SU-DHL-6 (cell line): ENCODE data around the gene BBLN.

Experiments used
- H2AFZ ChIP-seq: fragments of 200-600 bp; sonication (generic); 2 replicates; pipeline ENCODE4 v1.6.1; 2014; ENCODE audit warnings: low read depth, mild to moderate bottlenecking, moderate library complexity, mixed read lengths, antibody characterized with exemption, low read length; ENCODE audit not compliant: severe bottlenecking
- H3F3A ChIP-seq: fragments of 200-600 bp; shearing (Covaris generic); 2 replicates; pipeline ENCODE4 v1.6.0; 2016; ENCODE audit warnings: antibody characterized with exemption, mild to moderate bottlenecking; ENCODE audit not compliant: insufficient read depth
- H3K27ac ChIP-seq: fragments of 200-600 bp; sonication (generic); 2 replicates; pipeline ENCODE4 v1.5.1; 2016; ENCODE audit warnings: low read depth, mild to moderate bottlenecking, low read length, moderate library complexity, mixed read lengths
- H3K27me3 ChIP-seq: fragments of 200-600 bp; sonication (generic), shearing (Covaris generic); 2 replicates; pipeline ENCODE4 v1.6.0; 2014; ENCODE audit warnings: mild to moderate bottlenecking, low read length
- H3K36me3 ChIP-seq: fragments of 200-600 bp; sonication (generic); 2 replicates; pipeline ENCODE4 v1.6.1; 2014; ENCODE audit warnings: mild to moderate bottlenecking, low read length, mixed read lengths
- H3K4me2 ChIP-seq: fragments of 300-600, 200-600 bp; shearing (Covaris generic), sonication (generic); 2 replicates; pipeline ENCODE4 v1.6.0; 2014; ENCODE audit warnings: low read length, low read depth, mild to moderate bottlenecking; ENCODE audit not compliant: poor library complexity, severe bottlenecking
- H3K4me3 ChIP-seq: fragments of 200-600 bp; sonication (generic); 2 replicates; pipeline ENCODE4 v1.5.1; 2014; ENCODE audit warnings: antibody characterized with exemption, low read length, mild to moderate bottlenecking, mixed read lengths; ENCODE audit not compliant: insufficient read depth, poor library complexity, severe bottlenecking
- H3K79me2 ChIP-seq: fragments of 200-600 bp; sonication (generic); 2 replicates; pipeline ENCODE4 v1.6.1; 2014; ENCODE audit warnings: mild to moderate bottlenecking, low read length, moderate library complexity; ENCODE audit not compliant: insufficient read depth
- H3K9ac ChIP-seq: fragments of 200-600 bp; sonication (generic); 2 replicates; pipeline ENCODE4 v1.7.0; 2014; ENCODE audit warnings: mild to moderate bottlenecking, low read length
- H3K9me2 ChIP-seq: fragments of 200-600 bp; sonication (generic); replicated peaks from 2 replicates; pipeline ENCODE4 v1.6.1; 2014; ENCODE audit warnings: low read length; ENCODE audit not compliant: insufficient read depth
- H3K9me3 ChIP-seq: fragments of 200-600 bp; sonication (generic); 2 replicates; pipeline ENCODE4 v1.6.1; 2014; ENCODE audit warnings: low read length, mixed read lengths; ENCODE audit not compliant: insufficient read depth
- H4K20me1 ChIP-seq: fragments of 200-600 bp; sonication (generic); 2 replicates; pipeline ENCODE4 v1.6.1; 2014; ENCODE audit warnings: low read depth, mild to moderate bottlenecking, antibody characterized with exemption, low read length, moderate library complexity, mixed read lengths
- EZH2phosphoT487 ChIP-seq: fragments of 200-600 bp; sonication (generic), shearing (Covaris generic); conservative IDR thresholded peaks from 2 replicates; pipeline ENCODE4 v1.6.1; 2018; ENCODE audit warnings: mild to moderate bottlenecking, antibody characterized with exemption, low read length, moderate library complexity, mixed read lengths
- TF ChIP-seq, protein P1 (sequence below): fragments of 200-600 bp; sonication (generic); IDR thresholded peaks from one replicate; pipeline ENCODE4 v1.5.1; 2017; ENCODE audit warnings: antibody characterized with exemption, mild to moderate bottlenecking, low read length, moderate library complexity; ENCODE audit not compliant: insufficient read depth, poor library complexity, severe bottlenecking

BBLN gene

DNA sequence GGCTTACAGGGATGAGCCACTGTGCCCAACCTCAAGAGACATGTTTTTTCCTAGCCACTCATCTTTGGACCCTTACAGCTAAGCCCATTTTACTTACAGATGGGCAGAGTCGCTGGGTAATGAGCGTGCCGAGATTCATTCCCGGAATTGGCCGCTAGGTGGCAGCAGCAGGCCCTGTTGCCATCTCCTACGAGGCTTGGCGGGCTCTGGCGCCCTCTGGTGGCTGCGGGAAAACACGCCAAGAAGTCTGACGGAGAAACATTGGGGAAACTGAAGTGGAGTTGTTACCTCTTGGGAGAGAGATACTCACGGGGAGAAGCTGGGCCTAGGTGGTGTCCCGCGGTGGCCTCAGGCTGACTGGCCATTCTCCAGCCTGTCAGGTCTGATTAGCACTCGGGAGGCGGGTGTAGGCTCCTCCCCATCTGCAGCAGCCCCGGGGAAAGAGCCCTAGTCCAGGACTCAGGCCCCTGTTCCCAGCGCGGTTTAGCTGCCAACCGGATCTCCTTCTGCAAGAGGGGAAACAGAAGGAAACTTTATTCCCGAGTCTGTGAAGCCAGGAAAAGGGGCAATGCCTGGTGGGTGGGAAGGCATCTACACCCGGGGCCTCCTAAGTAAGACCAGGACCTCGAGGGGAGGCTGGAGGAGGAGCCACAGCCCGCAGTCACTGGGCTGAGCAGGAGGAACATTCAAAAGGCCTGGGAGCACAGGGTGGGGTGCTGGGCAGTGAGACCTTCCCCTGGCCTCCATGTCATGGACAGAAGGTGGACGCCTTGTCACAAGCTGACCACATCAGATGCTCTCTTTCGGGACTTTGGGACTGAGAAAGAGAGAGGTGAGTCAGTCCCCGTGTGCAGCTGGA is 42.2 kb upstream of the BBLN start:
- Histone ChIP-seq H3K27ac (no peak overlapping the region), H3K27me3 (no peaks in the 10 kb centered on the region), H3K9me3 (no peaks in the 10 kb centered on the region), H3K9me2 (no peaks in the 10 kb centered on the region), H3K9ac (no peak overlapping the region), H3F3A (no peaks in the 10 kb centered on the region), H3K36me3 (no peaks in the 10 kb centered on the region), H2AFZ (no peak overlapping the region), H4K20me1 (no peaks in the 10 kb centered on the region), H3K4me2 (no peak overlapping the region), H3K79me2 (no peaks in the 10 kb centered on the region), H3K4me3 (no peak overlapping the region)
- TF ChIP-seq, protein P1, sequence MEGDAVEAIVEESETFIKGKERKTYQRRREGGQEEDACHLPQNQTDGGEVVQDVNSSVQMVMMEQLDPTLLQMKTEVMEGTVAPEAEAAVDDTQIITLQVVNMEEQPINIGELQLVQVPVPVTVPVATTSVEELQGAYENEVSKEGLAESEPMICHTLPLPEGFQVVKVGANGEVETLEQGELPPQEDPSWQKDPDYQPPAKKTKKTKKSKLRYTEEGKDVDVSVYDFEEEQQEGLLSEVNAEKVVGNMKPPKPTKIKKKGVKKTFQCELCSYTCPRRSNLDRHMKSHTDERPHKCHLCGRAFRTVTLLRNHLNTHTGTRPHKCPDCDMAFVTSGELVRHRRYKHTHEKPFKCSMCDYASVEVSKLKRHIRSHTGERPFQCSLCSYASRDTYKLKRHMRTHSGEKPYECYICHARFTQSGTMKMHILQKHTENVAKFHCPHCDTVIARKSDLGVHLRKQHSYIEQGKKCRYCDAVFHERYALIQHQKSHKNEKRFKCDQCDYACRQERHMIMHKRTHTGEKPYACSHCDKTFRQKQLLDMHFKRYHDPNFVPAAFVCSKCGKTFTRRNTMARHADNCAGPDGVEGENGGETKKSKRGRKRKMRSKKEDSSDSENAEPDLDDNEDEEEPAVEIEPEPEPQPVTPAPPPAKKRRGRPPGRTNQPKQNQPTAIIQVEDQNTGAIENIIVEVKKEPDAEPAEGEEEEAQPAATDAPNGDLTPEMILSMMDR: peak; percentile 100
- TF ChIP-seq EZH2phosphoT487: no peak

- no peak for TF ChIP-seq EZH2phosphoT487
- TF ChIP-seq, protein P1: no peak
- H3K4me2 ChIP-seq: no peak overlapping the region
- H3F3A ChIP-seq: no peaks in the 10 kb centered on the region
- H3K9me2 ChIP-seq: no peaks in the 10 kb centered on the region
- H4K20me1 ChIP-seq: no peaks in the 10 kb centered on the region
- no peak overlapping the region for H2AFZ ChIP-seq
- no peak overlapping the region for H3K4me3 ChIP-seq
- H3K36me3 ChIP-seq: no peaks in the 10 kb centered on the region
- H3K27me3 ChIP-seq: no peaks in the 10 kb centered on the region
- H3K27ac ChIP-seq: no peak overlapping the region
- no peak overlapping the region for H3K9ac ChIP-seq
- no peaks in the 10 kb centered on the region for H3K79me2 ChIP-seq
- H3K9me3 ChIP-seq: no peaks in the 10 kb centered on the region
These were observed 41.6 kb upstream of the BBLN start for GRCh38 chr9:128118472-128118857.

DNA sequence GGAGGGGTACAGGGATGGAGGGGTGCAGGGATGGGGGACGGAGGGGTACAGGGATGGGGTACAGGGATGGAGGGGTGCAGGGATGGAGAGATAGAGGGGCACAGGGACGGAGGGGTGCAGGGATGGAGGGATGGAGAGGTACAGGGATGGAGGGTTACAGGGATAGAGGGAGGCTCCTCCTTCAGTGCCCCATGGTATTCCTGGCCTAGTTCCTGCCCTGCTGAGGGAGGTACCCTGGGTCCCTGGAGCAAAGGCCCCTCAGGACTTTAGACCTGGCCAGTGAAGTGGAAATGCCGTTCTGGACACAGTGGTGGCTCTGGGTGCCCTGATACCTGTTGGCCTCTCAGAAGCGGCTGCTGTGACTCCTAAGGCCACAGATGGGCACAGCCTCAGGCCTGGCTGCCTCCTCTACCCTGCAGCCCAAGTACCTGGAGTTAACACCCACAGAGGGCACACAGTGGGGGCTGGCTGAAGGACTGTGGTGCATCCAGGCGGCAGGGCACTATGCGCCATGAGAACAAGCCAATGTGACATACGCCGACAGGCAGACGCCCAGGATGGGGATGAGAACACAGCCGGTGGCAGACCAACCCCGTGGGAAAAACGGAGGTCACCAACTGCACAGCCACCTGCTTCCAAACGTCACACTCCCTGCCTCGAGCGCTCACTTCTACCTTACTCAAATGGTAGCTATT is 40.9 kb upstream of the BBLN start:
- H3K9me3 ChIP-seq: no peaks in the 10 kb centered on the region
- no peak overlapping the region for H3K9ac ChIP-seq
- TF ChIP-seq EZH2phosphoT487: no peak
- TF ChIP-seq, protein P1: no peak
- no peaks in the 10 kb centered on the region for H3F3A ChIP-seq
- no peaks in the 10 kb centered on the region for H3K36me3 ChIP-seq
- no peaks in the 10 kb centered on the region for H3K27me3 ChIP-seq
- H3K4me3 ChIP-seq: no peak overlapping the region
- no peaks in the 10 kb centered on the region for H3K9me2 ChIP-seq
- H3K27ac ChIP-seq: no peak overlapping the region
- H4K20me1 ChIP-seq: no peaks in the 10 kb centered on the region
- no peak overlapping the region for H3K4me2 ChIP-seq
- H3K79me2 ChIP-seq: no peaks in the 10 kb centered on the region
- no peak overlapping the region for H2AFZ ChIP-seq
